Measurements from ENCODE around the gene CRNN. TPM values are rescaled to one million over a fixed set of nuclear protein-coding genes. Genes with fewer than 3 reads are reported as not detected.

Gene CRNN
- total RNA-seq, 5 donors from 2014 or later (not counting 1 experiment from before 2014, with no cell fraction given), result not detected

DNA sequence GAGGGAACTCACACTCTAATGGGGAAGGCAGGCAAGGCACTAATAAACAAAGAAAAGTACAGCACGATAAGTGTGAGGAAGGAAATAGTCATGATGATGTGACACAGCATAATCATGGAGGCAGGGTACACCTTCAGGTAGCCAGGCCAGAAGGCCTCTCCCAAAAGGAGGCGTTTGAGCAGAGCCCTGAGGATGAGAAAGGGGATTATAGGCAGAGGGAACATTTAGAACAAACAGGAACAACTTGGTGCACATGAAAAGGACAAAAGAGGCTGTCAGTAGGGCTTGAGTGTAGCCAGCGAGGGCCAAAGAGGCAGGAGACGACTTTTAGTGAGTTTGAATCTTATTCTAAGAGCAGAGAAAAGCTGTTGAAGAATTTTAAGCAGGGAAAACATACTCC, 33.4 kb upstream of the CRNN start:
- Histone ChIP-seq H3K27me3 (replicated peaks in 1 of 2; ENCODE audit: control insufficient read depth in 2 of 2, extremely low read depth in 1 of 2, insufficient read depth in 2 of 2, low read length in 1 of 2) (peaks cover 0 to 7% of the 10 kb centered on the region in 2 experiments), H3K4me3 (ENCODE audit: control insufficient read depth in 1 of 2, extremely low read depth in 1 of 2, low read length in 1 of 2) (no peak overlapping the region), H3K27ac (ENCODE audit: low read length) (no peak overlapping the region), H3K9me3 (no peaks in the 10 kb centered on the region), H3K4me1 (ENCODE audit: control insufficient read depth in 1 of 2, extremely low read depth in 1 of 2, insufficient read depth in 2 of 2, low read length in 2 of 2) (no peaks in the 10 kb centered on the region), H3K36me3 (ENCODE audit: control insufficient read depth in 2 of 2, extremely low read depth in 1 of 2, insufficient read depth in 1 of 2, low read length in 1 of 2) (no peaks in the 10 kb centered on the region)
- Mint-ChIP-seq H3K27ac (no peak overlapping the region), H3K4me3 (no peak overlapping the region), H3K36me3 (no peaks in the 10 kb centered on the region), H3K4me1 (peaks cover 0 to 3% (median 0%) of the 10 kb centered on the region in 3 donors), H3K27me3 (peaks cover 0 to 4% of the 10 kb centered on the region in 2 donors), H3K9me3 (no peaks in the 10 kb centered on the region)
- 46% methylated on average over 4 of the region's 4 CpGs for WGBS (ENCODE audit: insufficient coverage)
- ChIA-PET POLR2A (no interaction called here), CTCF (interaction anchor here in 1 of 2 donors (0.5 to 5.3 kb wide), 3 partner anchors 12 to 382 kb away, joined by 3 to 41 read pairs (median 3); no protein-coding TSS in a partner anchor)
- no peak for DNase-seq
- no peak for ATAC-seq (replicated peaks in 1 of 4)

DNA sequence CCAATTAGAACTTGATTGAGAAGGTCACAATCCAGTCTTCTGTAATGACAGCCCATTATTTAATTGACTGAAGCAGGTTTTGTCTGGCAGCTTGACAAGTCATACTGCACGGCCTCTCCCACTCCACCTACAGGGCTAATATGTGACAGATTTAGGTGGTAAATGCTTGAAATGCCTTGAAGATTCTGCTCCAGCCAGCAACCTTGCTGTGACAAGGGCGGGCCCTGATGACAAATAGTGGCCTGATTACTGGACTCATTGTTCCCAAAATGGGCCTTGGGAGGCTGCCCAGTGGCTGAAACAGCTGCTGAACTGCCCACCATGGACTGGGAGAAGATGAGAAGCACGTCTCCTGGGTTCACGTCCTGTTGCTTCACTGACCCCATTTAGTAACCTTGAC, 30.0 kb upstream of the CRNN start:
- H3K4me3 Mint-ChIP-seq, result no peak overlapping the region
- WGBS (ENCODE audit: insufficient coverage), result 60% methylated on average over 1 of the region's 4 CpGs
- H3K4me1 ChIP-seq (ENCODE audit: control insufficient read depth in 1 of 2, extremely low read depth in 1 of 2, insufficient read depth in 2 of 2, low read length in 2 of 2), result peaks cover 0 to 5% of the 10 kb centered on the region in 2 experiments
- H3K9me3 ChIP-seq, result no peaks in the 10 kb centered on the region
- DNase-seq (no peak), ATAC-seq (replicated peaks in 1 of 4) (no peak)
- no peak overlapping the region for H3K27ac ChIP-seq (ENCODE audit: low read length)
- peaks cover 0 to 7% (median 7%) of the 10 kb centered on the region in 3 donors for H3K4me1 Mint-ChIP-seq
- H3K27ac Mint-ChIP-seq, result no peak overlapping the region
- H3K4me3 ChIP-seq (ENCODE audit: control insufficient read depth in 1 of 2, extremely low read depth in 1 of 2, low read length in 1 of 2), result no peak overlapping the region
- H3K36me3 Mint-ChIP-seq, result no peaks in the 10 kb centered on the region
- H3K27me3 Mint-ChIP-seq, result peaks cover 3 to 5% of the 10 kb centered on the region in 2 donors
- no peaks in the 10 kb centered on the region for H3K9me3 Mint-ChIP-seq
- peaks cover 0 to 9% of the 10 kb centered on the region in 2 experiments for H3K27me3 ChIP-seq (replicated peaks in 1 of 2; ENCODE audit: control insufficient read depth in 2 of 2, extremely low read depth in 1 of 2, insufficient read depth in 2 of 2, low read length in 1 of 2)
- ChIA-PET POLR2A (no interaction called here), CTCF (interaction anchor here in 1 of 2 donors (2.0 kb wide), 1 partner anchor 14 kb away, joined by 4 read pairs; no protein-coding TSS in a partner anchor)
- no peaks in the 10 kb centered on the region for H3K36me3 ChIP-seq (ENCODE audit: control insufficient read depth in 2 of 2, extremely low read depth in 1 of 2, insufficient read depth in 1 of 2, low read length in 1 of 2)

DNA sequence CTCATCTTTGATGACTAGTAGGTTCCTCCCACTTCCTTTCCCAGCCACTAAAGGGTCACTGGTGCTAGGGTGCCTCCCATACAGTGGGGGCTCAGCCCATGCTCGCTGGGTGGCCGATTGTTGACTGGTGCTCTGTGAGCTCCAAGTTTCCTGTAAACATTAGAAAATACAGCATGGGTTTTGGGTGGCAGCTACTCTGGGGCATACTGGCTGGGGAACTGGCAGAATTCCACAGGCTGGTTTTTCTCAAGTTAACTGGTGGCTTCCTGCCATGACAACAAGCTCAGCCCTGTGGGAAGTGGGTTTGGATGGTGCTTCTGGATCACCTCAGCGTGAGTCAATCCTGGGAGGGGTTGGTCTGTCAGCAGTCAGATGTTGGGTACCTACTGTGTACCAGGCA, 28.7 kb upstream of the CRNN start:
- peaks cover 0 to 7% (median 7%) of the 10 kb centered on the region in 3 donors for H3K4me1 Mint-ChIP-seq
- no peaks in the 10 kb centered on the region for H3K9me3 Mint-ChIP-seq
- no peaks in the 10 kb centered on the region for H3K9me3 ChIP-seq
- H3K27me3 ChIP-seq (replicated peaks in 1 of 2; ENCODE audit: control insufficient read depth in 2 of 2, extremely low read depth in 1 of 2, insufficient read depth in 2 of 2, low read length in 1 of 2), result peaks cover 0 to 9% of the 10 kb centered on the region in 2 experiments
- H3K27ac ChIP-seq (ENCODE audit: low read length), result no peak overlapping the region
- H3K4me1 ChIP-seq (ENCODE audit: control insufficient read depth in 1 of 2, extremely low read depth in 1 of 2, insufficient read depth in 2 of 2, low read length in 2 of 2), result peaks cover 0 to 5% of the 10 kb centered on the region in 2 experiments
- DNase-seq (no peak), ATAC-seq (replicated peaks in 1 of 4) (no peak)
- peaks cover 16 to 17% of the 10 kb centered on the region in 2 donors for H3K27me3 Mint-ChIP-seq
- CTCF ChIA-PET, result interaction anchor here (0.7 to 2.0 kb wide), 2 partner anchors 16 to 17 kb away, joined by 3 to 4 read pairs; no protein-coding TSS in a partner anchor
- no peaks in the 10 kb centered on the region for H3K36me3 Mint-ChIP-seq
- no peak overlapping the region for H3K4me3 Mint-ChIP-seq
- no peak overlapping the region for H3K4me3 ChIP-seq (ENCODE audit: control insufficient read depth in 1 of 2, extremely low read depth in 1 of 2, low read length in 1 of 2)
- H3K27ac Mint-ChIP-seq, result no peak overlapping the region
- POLR2A ChIA-PET, result no interaction called here
- H3K36me3 ChIP-seq (ENCODE audit: control insufficient read depth in 2 of 2, extremely low read depth in 1 of 2, insufficient read depth in 1 of 2, low read length in 1 of 2), result no peaks in the 10 kb centered on the region
- 69% methylated on average over 2 of the region's 3 CpGs for WGBS (ENCODE audit: insufficient coverage)

DNA sequence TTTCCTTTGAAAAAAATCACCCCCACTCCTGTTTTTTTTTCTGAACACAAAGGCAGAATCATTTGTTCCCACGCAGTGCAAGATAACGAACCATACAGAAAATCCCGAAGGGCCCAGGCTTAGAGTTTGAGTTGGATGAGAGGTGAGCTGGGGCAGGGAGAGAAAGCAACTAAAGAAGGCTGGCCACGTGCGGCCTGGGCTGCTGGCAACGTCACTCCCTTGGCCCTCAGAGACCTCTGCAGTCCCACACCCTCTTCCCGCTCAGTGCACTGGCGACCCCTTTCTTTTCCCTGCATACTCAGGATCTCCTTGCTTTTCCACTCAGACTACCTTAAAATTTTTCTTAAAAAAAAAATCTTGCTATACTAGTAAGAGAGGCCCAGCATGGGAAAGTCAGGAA, 28.2 kb upstream of the CRNN start:
- Mint-ChIP-seq H3K27ac (no peak overlapping the region), H3K4me1 (peaks cover 0 to 7% (median 7%) of the 10 kb centered on the region in 3 donors), H3K36me3 (no peaks in the 10 kb centered on the region), H3K4me3 (no peak overlapping the region), H3K27me3 (peaks cover 20 to 22% of the 10 kb centered on the region in 2 donors), H3K9me3 (no peaks in the 10 kb centered on the region)
- Histone ChIP-seq H3K36me3 (ENCODE audit: control insufficient read depth in 2 of 2, extremely low read depth in 1 of 2, insufficient read depth in 1 of 2, low read length in 1 of 2) (no peaks in the 10 kb centered on the region), H3K27ac (ENCODE audit: low read length) (no peak overlapping the region), H3K27me3 (replicated peaks in 1 of 2; ENCODE audit: control insufficient read depth in 2 of 2, extremely low read depth in 1 of 2, insufficient read depth in 2 of 2, low read length in 1 of 2) (peaks cover 0 to 6% of the 10 kb centered on the region in 2 experiments), H3K4me1 (ENCODE audit: control insufficient read depth in 1 of 2, extremely low read depth in 1 of 2, insufficient read depth in 2 of 2, low read length in 2 of 2) (peaks cover 0 to 5% of the 10 kb centered on the region in 2 experiments), H3K9me3 (no peaks in the 10 kb centered on the region), H3K4me3 (ENCODE audit: control insufficient read depth in 1 of 2, extremely low read depth in 1 of 2, low read length in 1 of 2) (no peak overlapping the region)
- DNase-seq, result no peak
- WGBS (ENCODE audit: insufficient coverage), result 100% methylated on average over 3 of the region's 8 CpGs
- CTCF ChIA-PET, result interaction anchor here in 1 of 2 donors (2.0 kb wide), 1 partner anchor 16 kb away, joined by 4 read pairs; no protein-coding TSS in a partner anchor
- POLR2A ChIA-PET, result no interaction called here
- no peak for ATAC-seq (replicated peaks in 1 of 4)

DNA sequence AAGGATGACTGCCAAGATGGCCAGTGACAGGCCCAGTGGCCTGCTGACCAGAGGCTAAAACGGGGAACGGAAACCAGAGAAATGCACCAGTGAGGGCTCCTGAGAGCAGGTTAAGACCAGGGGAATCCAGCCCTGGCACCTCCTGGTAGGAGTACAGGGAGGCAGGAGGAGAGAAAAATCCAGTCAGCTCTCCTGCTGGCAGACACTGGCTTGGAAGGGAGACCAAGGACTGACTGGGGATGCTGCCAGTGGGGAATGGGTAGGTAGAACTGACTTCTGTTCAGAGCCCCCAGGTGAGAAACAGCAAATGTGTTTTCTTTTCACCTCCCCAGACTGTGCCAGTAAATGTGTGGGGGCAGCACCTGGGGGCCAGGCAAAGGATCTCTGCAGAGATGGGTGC, 27.7 kb upstream of the CRNN start:
- H3K27me3 Mint-ChIP-seq, result peaks cover 25 to 27% of the 10 kb centered on the region in 2 donors
- ATAC-seq (replicated peaks in 1 of 4), result no peak
- H3K36me3 ChIP-seq (ENCODE audit: control insufficient read depth in 2 of 2, extremely low read depth in 1 of 2, insufficient read depth in 1 of 2, low read length in 1 of 2), result no peaks in the 10 kb centered on the region
- H3K4me1 ChIP-seq (ENCODE audit: control insufficient read depth in 1 of 2, extremely low read depth in 1 of 2, insufficient read depth in 2 of 2, low read length in 2 of 2), result peaks cover 0 to 5% of the 10 kb centered on the region in 2 experiments
- H3K4me3 ChIP-seq (ENCODE audit: control insufficient read depth in 1 of 2, extremely low read depth in 1 of 2, low read length in 1 of 2), result no peak overlapping the region
- H3K4me3 Mint-ChIP-seq, result no peak overlapping the region
- peaks cover 0 to 6% of the 10 kb centered on the region in 2 experiments for H3K27me3 ChIP-seq (replicated peaks in 1 of 2; ENCODE audit: control insufficient read depth in 2 of 2, extremely low read depth in 1 of 2, insufficient read depth in 2 of 2, low read length in 1 of 2)
- no peaks in the 10 kb centered on the region for H3K9me3 ChIP-seq
- H3K4me1 Mint-ChIP-seq, result peaks cover 0 to 7% (median 7%) of the 10 kb centered on the region in 3 donors
- ChIA-PET CTCF (interaction anchor here (0.8 to 2.5 kb wide), 5 partner anchors 12 to 250 kb away, joined by 3 to 30 read pairs (median 5); no protein-coding TSS in a partner anchor), POLR2A (no interaction called here)
- H3K9me3 Mint-ChIP-seq, result no peaks in the 10 kb centered on the region
- no peaks in the 10 kb centered on the region for H3K36me3 Mint-ChIP-seq
- H3K27ac Mint-ChIP-seq, result no peak overlapping the region
- no peak for DNase-seq
- no peak overlapping the region for H3K27ac ChIP-seq (ENCODE audit: low read length)
- WGBS (ENCODE audit: insufficient coverage), result 95% methylated on average over 2 of the region's 2 CpGs

DNA sequence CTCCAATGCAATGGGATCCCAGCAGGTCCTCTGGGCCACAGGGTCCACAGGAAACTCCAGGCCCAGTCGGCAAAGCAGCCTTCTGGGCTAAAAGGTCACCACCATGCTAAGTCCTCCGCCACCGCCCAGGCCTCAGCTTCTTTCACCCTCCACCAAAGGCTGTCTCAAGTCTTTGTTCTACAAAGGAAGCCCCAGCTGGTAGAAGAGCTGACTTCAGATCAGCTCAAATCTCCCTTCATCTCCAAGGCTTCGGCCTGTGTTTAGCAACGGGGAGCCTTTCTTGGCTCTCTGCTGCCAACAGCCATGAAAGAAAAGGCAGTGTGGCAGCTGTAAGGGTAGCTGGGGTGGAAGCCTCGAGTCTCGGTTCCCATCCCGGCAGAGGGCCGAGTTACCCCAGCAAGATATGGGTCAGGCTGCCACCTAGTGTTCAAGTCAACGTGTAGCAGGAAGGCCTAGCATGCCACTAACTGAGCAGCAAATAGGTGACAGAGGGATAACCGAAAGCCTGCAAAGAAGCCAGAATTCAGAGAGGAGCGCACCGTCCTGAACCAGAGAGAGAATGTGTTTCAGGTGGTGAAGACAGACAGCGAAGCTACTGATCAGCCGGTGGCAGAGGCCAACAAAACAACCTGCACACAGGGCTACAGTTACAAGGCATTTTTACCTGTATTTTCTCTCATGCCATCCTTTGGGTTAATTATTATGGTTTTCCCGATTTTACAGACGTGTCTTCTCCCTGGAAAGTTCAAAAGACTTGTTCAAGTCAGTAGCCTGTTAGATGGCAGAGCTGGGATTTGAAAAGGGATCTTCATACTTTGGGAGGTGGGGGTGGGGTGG, 26.8 kb upstream of the CRNN start:
- Mint-ChIP-seq H3K27ac (peak overlapping the region in 1 of 2 donors; percentile 35), H3K4me1 (peaks cover 0 to 7% (median 7%) of the 10 kb centered on the region in 3 donors), H3K36me3 (no peaks in the 10 kb centered on the region), H3K27me3 (peaks cover 34 to 36% of the 10 kb centered on the region in 2 donors), H3K9me3 (no peaks in the 10 kb centered on the region), H3K4me3 (no peak overlapping the region)
- ATAC-seq (replicated peaks in 1 of 4), result peak; percentile 90 to 96 (median 96)
- H3K27me3 ChIP-seq (replicated peaks in 1 of 2; ENCODE audit: control insufficient read depth in 2 of 2, extremely low read depth in 1 of 2, insufficient read depth in 2 of 2, low read length in 1 of 2), result peaks cover 0 to 6% of the 10 kb centered on the region in 2 experiments
- no peaks in the 10 kb centered on the region for H3K36me3 ChIP-seq (ENCODE audit: control insufficient read depth in 2 of 2, extremely low read depth in 1 of 2, insufficient read depth in 1 of 2, low read length in 1 of 2)
- H3K27ac ChIP-seq (ENCODE audit: low read length), result no peak overlapping the region
- H3K9me3 ChIP-seq, result no peaks in the 10 kb centered on the region
- ChIA-PET CTCF (interaction anchor here (0.6 to 2.5 kb wide), 13 partner anchors 8 to 1714 kb away, joined by 3 to 30 read pairs (median 4); no protein-coding TSS in a partner anchor), POLR2A (interaction anchor here in 1 of 2 donors (0.6 kb wide), 1 partner anchor 155 kb away, joined by 4 read pairs; no protein-coding TSS in a partner anchor)
- peaks cover 0 to 5% of the 10 kb centered on the region in 2 experiments for H3K4me1 ChIP-seq (ENCODE audit: control insufficient read depth in 1 of 2, extremely low read depth in 1 of 2, insufficient read depth in 2 of 2, low read length in 2 of 2)
- peak; percentile 26 to 83 (median 58) for DNase-seq
- 31% methylated on average over 10 of the region's 17 CpGs for WGBS (ENCODE audit: insufficient coverage)
- no peak overlapping the region for H3K4me3 ChIP-seq (ENCODE audit: control insufficient read depth in 1 of 2, extremely low read depth in 1 of 2, low read length in 1 of 2)

Data from T-cell (primary cell).